RPMI8226 (cell line): ENCODE results near the gene TGFB2.
A peak's percentile ranks its signal among the peaks of the same experiment; 100 is the strongest.
"Not testable (repeated sequence)": the region's sequence is repeated elsewhere in the genome, so short reads cannot be mapped to it uniquely, and the experiment has no call there.

Experiments used
- DNase-seq: peaks from one replicate; pipeline ENCODE4 v3.0.0-alpha.2; 2015

The TGFB2 gene

GRCh38 chr1:218344814-218345672, at the start of gene TGFB2:
Gene TGFB2, plus strand, starts transcription at chr1:218345336. Its CDS starts 1,366 bp downstream, at chr1:218346702.
- DNase-seq, result no peak

- DNase-seq, result no peak
Observed at GRCh38 chr1:218296162-218296561, 49.0 kb upstream of the TGFB2 start.

DNA sequence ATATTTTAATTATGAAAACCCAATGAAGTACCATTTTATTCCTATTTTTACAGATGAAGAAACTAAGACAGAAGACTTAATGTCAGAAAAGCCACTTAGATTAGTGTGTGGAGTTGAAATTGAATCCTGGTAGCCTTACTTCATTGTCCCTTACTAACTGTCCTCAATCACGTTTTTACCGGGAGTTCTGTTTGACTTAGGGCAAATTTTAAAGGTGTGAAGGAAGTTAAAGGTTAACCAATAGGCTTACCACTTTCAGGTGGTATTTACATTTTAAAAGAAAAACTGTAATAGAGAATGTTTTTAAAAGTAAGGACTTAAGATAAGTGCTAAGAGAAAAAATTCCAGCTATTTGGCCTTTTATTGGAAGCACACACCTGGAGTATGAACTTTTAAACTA, 47.7 kb upstream of the TGFB2 start:
- no peak for DNase-seq

DNA sequence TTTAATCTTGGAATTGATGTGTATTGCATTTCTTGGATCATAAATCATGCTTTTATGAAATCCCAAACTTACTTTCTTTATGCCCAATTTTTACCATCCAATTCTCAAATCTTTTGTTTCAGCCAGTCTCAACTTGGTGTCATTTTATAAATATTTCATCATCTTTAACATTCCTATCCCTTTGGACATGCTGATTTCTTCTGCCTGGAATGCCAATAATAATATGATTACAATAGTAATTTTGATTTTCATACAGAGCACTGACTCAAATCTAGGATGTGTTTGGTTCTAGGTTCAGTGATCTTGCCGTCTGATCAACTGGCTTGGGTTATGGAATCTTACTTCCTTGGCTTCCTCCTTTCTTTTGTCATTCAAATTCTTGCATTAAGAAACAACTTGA, 47.3 kb upstream of the TGFB2 start:
- DNase-seq, result no peak

GRCh38 chr1:218298398-218298797, 46.7 kb upstream of the TGFB2 start:
- no peak for DNase-seq

DNA sequence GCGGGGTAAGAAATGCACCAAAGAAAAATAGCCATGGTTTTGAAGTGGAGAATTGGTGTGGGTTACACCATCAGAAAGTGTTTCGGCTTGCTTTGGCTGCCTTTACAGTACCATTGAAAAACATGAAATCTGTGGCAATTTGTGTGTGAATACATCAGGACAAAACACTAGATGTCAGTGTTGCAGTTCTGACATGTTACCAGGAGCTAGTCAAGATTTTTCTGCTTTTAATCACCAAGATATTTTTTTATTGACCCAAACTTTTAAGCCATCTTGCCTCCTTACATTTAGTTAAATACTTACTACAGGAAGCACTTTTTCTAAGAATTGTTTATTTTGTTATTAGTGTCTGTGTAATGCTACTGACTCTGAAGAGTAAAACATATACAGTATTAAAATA, 45.7 kb upstream of the TGFB2 start:
- DNase-seq, result peak; percentile 18

GRCh38 chr1:218301217-218301616, 43.9 kb upstream of the TGFB2 start:
- DNase-seq, result no peak

- DNase-seq, result no peak
Observed at GRCh38 chr1:218302155-218302554, 43.0 kb upstream of the TGFB2 start.

DNA sequence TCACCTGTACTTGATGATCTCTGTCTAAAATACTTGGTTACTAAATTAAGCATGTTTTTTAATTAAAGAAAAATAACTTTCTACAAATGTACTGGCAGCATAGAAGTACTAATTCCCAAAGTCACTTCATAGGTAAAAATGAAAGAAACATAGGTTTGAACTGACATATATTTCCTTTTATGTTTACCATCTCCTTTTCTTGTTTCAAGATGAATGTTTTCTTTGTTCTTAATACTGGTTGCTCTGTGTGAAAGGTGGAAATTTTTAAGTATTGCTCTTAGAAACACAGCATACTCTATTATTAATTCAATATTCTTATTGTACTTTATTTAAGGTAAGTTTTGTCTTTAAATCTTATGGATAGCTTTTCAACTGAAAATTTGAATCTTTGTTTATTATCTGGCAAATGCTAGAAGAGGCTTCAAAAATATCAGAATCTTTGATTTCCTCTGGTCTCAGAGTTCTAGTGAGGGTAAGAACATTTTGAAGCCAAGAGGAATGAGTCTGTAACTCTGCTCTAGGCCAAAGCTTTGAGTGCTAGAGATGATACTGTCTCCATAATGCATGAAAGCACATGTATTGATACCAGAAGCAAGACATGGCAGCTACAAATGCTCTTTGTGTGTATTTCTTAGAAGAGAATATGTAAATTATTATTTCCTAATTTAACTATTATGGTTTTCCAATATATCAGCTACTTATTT, 41.8 kb upstream of the TGFB2 start:
- DNase-seq, result no peak

DNA sequence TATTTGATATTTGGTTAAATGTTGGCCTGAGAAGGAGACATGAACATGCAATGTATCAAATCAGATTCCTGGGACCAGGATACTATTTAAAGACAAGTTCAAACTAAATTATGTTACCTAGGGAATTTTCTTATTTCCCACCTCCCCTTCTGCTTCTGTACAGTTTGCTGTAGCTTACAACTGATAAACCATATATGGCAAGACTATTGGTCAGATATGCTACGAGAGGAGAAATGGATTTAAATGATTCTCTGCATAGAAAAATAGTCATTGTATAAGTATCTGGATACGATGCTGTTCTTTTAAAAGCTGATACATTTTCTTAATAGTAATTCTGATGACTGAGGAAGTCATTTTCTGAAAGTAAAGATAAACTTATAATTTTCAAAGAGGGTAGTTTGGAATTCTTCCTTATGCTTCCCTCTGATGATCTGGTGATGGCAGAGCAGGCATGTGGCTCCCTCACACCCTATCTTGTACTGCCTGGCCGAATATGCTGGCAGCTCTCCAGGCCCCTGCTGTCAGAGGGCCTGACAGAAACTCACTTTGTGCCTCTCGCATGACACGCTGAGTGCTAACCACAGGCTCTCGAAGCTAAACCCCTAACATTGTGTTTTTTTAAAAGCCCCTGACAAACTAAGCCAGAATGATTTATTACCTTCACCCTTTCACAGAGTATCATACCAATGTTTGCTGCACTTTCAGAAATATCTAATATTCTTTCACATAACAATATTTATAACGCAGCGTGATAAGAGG, 40.7 kb upstream of the TGFB2 start:
- no peak for DNase-seq

DNA sequence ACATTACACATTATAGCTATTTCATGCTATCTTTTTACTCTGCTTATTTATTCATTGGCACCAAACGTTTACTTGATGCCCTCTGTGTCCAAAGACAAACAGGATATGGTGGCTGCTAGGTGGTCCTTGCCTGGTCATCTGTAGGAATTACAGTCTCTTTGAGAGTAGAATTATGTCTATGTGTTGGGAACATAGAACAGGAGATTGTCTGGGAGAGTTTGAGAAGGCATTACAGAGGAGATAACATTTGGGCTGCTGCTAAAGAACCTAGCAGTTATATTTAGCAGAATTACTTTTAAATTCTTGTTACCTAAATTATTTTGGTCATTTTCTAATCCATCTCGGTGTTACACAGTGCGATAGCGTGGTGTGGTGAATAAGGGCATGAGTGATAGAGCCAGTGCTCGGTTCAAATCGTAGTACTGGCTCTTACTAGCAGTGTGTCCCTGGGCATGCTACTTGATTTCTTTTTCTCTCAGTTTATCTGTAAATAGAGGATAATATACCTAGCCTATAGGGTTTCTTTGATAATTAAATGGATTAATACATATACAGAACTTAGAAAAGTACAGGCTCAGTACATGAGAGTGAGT, 39.6 kb upstream of the TGFB2 start:
- no peak for DNase-seq

GRCh38 chr1:218312509-218312908, 32.6 kb upstream of the TGFB2 start:
- no peak for DNase-seq

- DNase-seq, result no peak
Observed at GRCh38 chr1:218314316-218314715, 30.8 kb upstream of the TGFB2 start.

- DNase-seq, result no peak
Observed at GRCh38 chr1:218315638-218316037, 29.5 kb upstream of the TGFB2 start.

- no peak for DNase-seq
Observed at GRCh38 chr1:218317061-218317460, 28.1 kb upstream of the TGFB2 start.

DNA sequence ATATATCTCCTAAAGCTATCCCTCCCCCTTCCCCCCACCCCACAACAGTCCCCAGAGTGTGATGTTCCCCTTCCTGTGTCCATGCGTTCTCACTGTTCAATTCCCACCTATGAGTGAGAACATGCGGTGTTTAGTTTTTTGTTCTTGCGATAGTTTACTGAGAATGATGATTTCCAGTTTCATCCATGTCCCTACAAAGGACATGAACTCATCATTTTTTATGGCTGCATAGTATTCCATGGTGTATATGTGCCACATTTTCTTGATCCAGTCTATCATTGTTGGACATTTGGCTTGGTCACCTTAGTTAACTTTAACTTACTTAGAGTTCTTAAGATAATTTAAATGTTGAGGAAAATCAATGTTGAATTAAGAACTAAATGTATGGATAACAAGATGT, 25.0 kb upstream of the TGFB2 start:
- DNase-seq, result not testable (repeated sequence)

DNA sequence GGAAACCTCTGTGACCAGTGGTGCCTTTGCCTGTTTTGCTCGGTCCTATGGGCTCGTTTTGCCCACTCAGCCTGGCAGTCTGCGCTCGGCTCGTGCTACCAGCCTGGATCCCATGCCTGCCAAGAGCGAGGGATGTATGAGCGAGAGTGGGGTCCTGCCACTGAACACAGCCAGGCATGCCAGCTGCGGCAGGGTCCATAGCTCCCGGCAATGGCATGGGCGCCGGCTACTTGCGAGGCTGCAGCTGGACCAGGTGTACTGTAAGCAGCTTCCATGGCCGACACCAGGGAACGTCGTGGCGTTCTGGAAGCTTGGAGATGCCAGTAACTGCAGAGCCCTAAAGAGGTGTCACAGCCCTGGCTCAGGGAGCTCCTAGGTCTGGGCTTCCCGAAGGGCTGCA, 22.4 kb upstream of the TGFB2 start:
- no peak for DNase-seq

GRCh38 chr1:218323568-218324225, 21.4 kb upstream of the TGFB2 start:
- DNase-seq, result no peak

- DNase-seq, result no peak
Observed at GRCh38 chr1:218324226-218324580, 20.9 kb upstream of the TGFB2 start.

GRCh38 chr1:218328769-218329168, 16.4 kb upstream of the TGFB2 start:
- DNase-seq, result no peak

DNA sequence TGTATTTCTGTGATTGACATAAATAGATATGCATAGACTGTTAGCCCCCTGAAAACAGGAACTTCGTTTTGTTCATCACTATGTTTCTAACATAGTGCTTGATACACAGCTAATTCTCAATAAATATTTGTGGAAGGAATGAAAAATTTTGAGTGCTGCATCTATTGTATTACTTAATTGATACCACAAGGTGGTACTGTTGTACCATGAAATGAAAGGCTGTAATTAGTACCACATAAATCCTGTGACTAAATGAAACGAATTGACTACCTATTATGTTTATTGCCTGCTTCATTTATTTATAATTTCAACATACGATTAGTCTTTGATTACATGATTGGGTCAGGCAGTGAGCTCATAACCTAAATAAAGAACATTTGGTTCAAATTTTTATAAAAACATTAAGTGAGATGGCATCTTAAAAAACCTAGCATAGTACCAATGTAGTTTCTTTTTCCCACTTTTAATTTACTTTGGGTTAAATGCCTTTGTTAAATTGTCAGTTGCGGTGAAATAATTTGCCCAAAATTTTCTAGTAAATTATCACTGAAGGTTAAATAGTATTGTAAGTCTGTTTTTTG, 15.0 kb upstream of the TGFB2 start:
- peak; percentile 34 for DNase-seq

DNA sequence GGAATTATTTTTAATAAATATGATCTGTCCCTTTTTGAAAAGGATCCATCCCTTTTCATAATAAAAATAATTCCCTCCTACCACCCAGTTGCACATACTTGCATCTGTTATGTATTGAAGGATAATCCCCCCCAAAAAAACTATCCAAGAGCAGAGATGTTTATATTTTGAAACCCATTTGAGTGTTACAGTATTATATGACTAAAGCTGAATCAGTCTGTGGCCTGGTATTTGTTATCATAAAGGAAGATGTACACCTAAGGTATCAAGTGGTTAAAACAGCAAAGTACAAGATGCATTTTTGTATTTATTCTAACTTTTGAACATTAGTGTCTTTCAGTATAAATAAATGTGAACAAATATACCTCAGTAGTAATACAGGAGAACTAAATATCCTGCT, 12.7 kb upstream of the TGFB2 start:
- no peak for DNase-seq
